ENCODE measurements around the gene ANO7. TPM values are rescaled to one million over a fixed set of nuclear protein-coding genes. Genes with fewer than 3 reads are reported as not detected.

ANO7 gene
- total and polyA plus RNA-seq, 2 donors (not counting 1 experiment from before 2014, with no cell fraction given) = 0.64 to 1.8 TPM

DNA sequence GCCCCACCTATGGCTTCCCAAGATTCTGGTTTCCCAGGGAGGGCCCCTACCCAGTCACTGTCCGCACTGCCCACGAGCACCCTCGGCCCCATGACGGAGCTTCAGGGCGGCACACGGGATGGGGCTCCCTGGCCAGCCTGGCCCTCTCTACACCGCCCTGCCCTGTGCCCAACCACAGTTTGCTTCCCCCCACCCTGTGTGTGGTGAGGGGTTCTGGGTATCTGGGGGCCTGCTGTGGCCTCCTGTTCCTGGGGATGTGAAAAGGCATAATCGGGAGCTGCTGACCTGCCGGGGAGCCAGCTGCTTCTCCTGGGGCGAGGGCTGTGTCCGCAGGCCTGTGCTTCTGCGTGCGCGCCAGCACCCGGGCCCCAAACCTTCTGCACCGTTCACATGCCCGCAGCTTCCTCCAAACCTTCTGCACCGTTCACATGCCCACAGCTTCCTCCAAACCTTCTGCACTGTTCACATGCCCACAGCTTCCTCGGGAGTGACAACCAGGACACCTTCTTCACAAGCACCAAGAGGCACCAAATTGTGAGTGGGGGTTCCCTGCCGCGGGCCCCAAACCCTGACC is 12.4 kb downstream of the ANO7 start:
- Histone ChIP-seq H3K36me3 (replicated peaks in 1 of 2; ENCODE audit: control extremely low read depth in 1 of 2, control insufficient read depth in 1 of 2, extremely low read depth in 1 of 2, insufficient read depth in 2 of 2, low read length in 1 of 2) (no peaks in the 10 kb centered on the region), H3K79me2 (ENCODE audit: control insufficient read depth, insufficient read depth, low read length) (no peaks in the 10 kb centered on the region), H3K27me3 (replicated peaks in 1 of 4; ENCODE audit: control extremely low read depth in 1 of 4, control insufficient read depth in 3 of 4, insufficient read depth in 4 of 4, low read length in 3 of 4) (no peaks in the 10 kb centered on the region), H3K27ac (ENCODE audit: low read length in 2 of 2) (no peak overlapping the region), H4K20me1 (ENCODE audit: control insufficient read depth, insufficient read depth, low read length, poor library complexity, severe bottlenecking) (no peaks in the 10 kb centered on the region), H3K4me2 (replicated peaks; ENCODE audit: low read depth, low read length, poor library complexity, severe bottlenecking) (no peak overlapping the region), H3K4me3 (ENCODE audit: control extremely low read depth in 1 of 5, extremely low read depth in 1 of 5, insufficient read depth in 1 of 5, low read depth in 2 of 5, low read length in 4 of 5) (no peak overlapping the region), H2AFZ (ENCODE audit: insufficient read depth, low read depth, low read length, poor library complexity, severe bottlenecking) (no peak overlapping the region), H3K4me1 (ENCODE audit: control insufficient read depth in 2 of 2, insufficient read depth in 2 of 2, low read length in 2 of 2) (no peaks in the 10 kb centered on the region), H3K9me3 (ENCODE audit: control extremely low read depth in 1 of 3, control insufficient read depth in 2 of 3, insufficient read depth in 1 of 3, low read length in 2 of 3) (no peaks in the 10 kb centered on the region), H3K9ac (ENCODE audit: low read length) (no peak overlapping the region)
- Mint-ChIP-seq H3K27ac (no peak overlapping the region), H3K27me3 (no peaks in the 10 kb centered on the region), H3K4me1 (no peaks in the 10 kb centered on the region), H3K4me3 (no peak overlapping the region), H3K9me3 (ENCODE audit: insufficient read depth) (no peaks in the 10 kb centered on the region)
- ATAC-seq (ENCODE audit: low read depth) (no peak), DNase-seq (no peak)
- intact Hi-C loops (cut with micrococcal nuclease) = no loop called here
- TF ChIP-seq, protein P1, sequence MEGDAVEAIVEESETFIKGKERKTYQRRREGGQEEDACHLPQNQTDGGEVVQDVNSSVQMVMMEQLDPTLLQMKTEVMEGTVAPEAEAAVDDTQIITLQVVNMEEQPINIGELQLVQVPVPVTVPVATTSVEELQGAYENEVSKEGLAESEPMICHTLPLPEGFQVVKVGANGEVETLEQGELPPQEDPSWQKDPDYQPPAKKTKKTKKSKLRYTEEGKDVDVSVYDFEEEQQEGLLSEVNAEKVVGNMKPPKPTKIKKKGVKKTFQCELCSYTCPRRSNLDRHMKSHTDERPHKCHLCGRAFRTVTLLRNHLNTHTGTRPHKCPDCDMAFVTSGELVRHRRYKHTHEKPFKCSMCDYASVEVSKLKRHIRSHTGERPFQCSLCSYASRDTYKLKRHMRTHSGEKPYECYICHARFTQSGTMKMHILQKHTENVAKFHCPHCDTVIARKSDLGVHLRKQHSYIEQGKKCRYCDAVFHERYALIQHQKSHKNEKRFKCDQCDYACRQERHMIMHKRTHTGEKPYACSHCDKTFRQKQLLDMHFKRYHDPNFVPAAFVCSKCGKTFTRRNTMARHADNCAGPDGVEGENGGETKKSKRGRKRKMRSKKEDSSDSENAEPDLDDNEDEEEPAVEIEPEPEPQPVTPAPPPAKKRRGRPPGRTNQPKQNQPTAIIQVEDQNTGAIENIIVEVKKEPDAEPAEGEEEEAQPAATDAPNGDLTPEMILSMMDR (IDR thresholded peaks at IDR 0.05) = no peak
- no peak for TF ChIP-seq EZH2 (IDR thresholded peaks at IDR 0.05; ENCODE audit: borderline replicate concordance, insufficient read depth, low read depth, low read length, poor library complexity, severe bottlenecking)
- CTCF ChIA-PET = no interaction called here
- POLR2A ChIA-PET = no interaction called here
- 48% methylated on average over 18 of the region's 21 CpGs for WGBS (ENCODE audit: insufficient coverage)

DNA sequence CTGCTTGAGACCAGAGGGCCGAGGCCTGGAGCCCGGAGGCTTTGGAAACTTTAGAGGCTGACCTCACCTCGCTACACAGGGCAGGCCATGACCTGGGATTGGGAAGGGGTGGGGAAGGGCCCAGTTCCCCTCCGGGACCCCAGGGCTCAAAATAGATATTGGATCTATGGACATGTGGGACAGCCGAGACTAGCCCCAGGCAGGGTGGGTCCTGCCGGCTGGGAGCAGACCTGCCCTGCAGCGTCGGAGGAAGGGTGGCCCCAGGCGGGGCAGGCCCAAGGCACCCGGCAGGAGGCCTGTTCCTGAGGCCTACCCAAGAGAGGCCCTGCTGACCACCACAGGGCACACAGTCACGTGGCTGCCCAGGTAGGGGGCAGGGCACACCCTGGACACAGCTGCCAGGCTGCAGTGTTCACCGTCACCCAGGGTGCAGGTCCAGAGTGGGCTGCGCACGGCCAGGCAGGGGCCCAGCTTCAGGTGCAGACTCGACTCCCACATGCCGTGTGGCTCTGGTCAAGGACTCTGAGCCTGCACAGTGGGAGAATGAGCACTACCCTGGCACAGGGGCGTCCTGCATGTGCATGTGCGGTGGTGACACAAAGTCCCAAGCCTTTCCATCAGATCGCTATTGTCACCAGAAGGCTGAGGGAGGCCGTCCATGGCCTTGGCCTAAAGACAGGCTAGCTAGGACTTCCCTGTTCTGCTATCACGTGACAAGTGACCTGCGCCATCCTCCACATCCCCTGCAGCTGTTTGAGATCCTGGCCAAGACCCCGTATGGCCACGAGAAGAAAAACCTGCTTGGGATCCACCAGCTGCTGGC is 13.2 kb downstream of the ANO7 start:
- TF ChIP-seq, protein P1 (IDR thresholded peaks at IDR 0.05) = no peak
- CTCF ChIA-PET = no interaction called here
- Histone ChIP-seq H3K27me3 (replicated peaks in 1 of 4; ENCODE audit: control extremely low read depth in 1 of 4, control insufficient read depth in 3 of 4, insufficient read depth in 4 of 4, low read length in 3 of 4) (no peaks in the 10 kb centered on the region), H2AFZ (ENCODE audit: insufficient read depth, low read depth, low read length, poor library complexity, severe bottlenecking) (no peak overlapping the region), H4K20me1 (ENCODE audit: control insufficient read depth, insufficient read depth, low read length, poor library complexity, severe bottlenecking) (no peaks in the 10 kb centered on the region), H3K4me3 (ENCODE audit: control extremely low read depth in 1 of 5, extremely low read depth in 1 of 5, insufficient read depth in 1 of 5, low read depth in 2 of 5, low read length in 4 of 5) (no peak overlapping the region), H3K79me2 (ENCODE audit: control insufficient read depth, insufficient read depth, low read length) (no peaks in the 10 kb centered on the region), H3K36me3 (replicated peaks in 1 of 2; ENCODE audit: control extremely low read depth in 1 of 2, control insufficient read depth in 1 of 2, extremely low read depth in 1 of 2, insufficient read depth in 2 of 2, low read length in 1 of 2) (no peaks in the 10 kb centered on the region), H3K9me3 (ENCODE audit: control extremely low read depth in 1 of 3, control insufficient read depth in 2 of 3, insufficient read depth in 1 of 3, low read length in 2 of 3) (no peaks in the 10 kb centered on the region), H3K4me2 (replicated peaks; ENCODE audit: low read depth, low read length, poor library complexity, severe bottlenecking) (no peak overlapping the region), H3K27ac (ENCODE audit: low read length in 2 of 2) (no peak overlapping the region), H3K4me1 (ENCODE audit: control insufficient read depth in 2 of 2, insufficient read depth in 2 of 2, low read length in 2 of 2) (no peaks in the 10 kb centered on the region), H3K9ac (ENCODE audit: low read length) (no peak overlapping the region)
- ATAC-seq (ENCODE audit: low read depth) (no peak), DNase-seq (no peak)
- intact Hi-C loops (cut with micrococcal nuclease) = no loop called here
- POLR2A ChIA-PET = interaction anchor here (0.6 kb wide), 1 partner anchor 20 kb away, joined by 3 read pairs; no protein-coding TSS in a partner anchor
- Mint-ChIP-seq H3K9me3 (ENCODE audit: insufficient read depth) (no peaks in the 10 kb centered on the region), H3K27ac (no peak overlapping the region), H3K27me3 (no peaks in the 10 kb centered on the region), H3K4me1 (no peaks in the 10 kb centered on the region), H3K4me3 (no peak overlapping the region)
- 89% methylated on average over 24 of the region's 24 CpGs for WGBS (ENCODE audit: insufficient coverage)

Measured in B cell (primary cell).